ENCODE measurements around the gene RMDN3. TPM values are rescaled to one million over a fixed set of nuclear protein-coding genes. Genes with fewer than 3 reads are reported as not detected.
A peak's percentile ranks its signal among the peaks of the same experiment; 100 is the strongest.

RMDN3 gene
- total RNA-seq, 1 experiment from 2014 or later: 28.3 TPM

- peak overlapping the region; percentile 66 to 91 (median 85); a peak in 5 of 7 replicates for H3K27ac Mint-ChIP-seq
- Histone ChIP-seq H3K4ac (ENCODE audit: low read depth, low read length) (no peak overlapping the region), H3K14ac (ENCODE audit: insufficient read depth, low read length) (no peak overlapping the region), H3K18ac (ENCODE audit: insufficient read length, low read depth, low read length) (no peak overlapping the region), H3K27me3 (ENCODE audit: insufficient read depth, low read length) (no peaks in the 10 kb centered on the region), H3K4me1 (ENCODE audit: insufficient read depth, low read length) (no peaks in the 10 kb centered on the region), H3K9me3 (ENCODE audit: control insufficient read depth, low read depth, low read length) (no peaks in the 10 kb centered on the region), H2BK15ac (ENCODE audit: low read depth, low read length) (no peak overlapping the region), H4K8ac (replicated peaks; ENCODE audit: insufficient read length, low read depth, low read length) (no peak overlapping the region), H3K27ac (ENCODE audit: insufficient read length, low read depth, low read length) (no peak overlapping the region), H3K56ac (ENCODE audit: insufficient read length, low read depth, low read length) (no peak overlapping the region), H4K5ac (ENCODE audit: insufficient read length, low read depth, low read length) (no peak overlapping the region), H2BK20ac (ENCODE audit: low read depth, low read length, poor library complexity, severe bottlenecking) (no peak overlapping the region), H3T11ph (ENCODE audit: low read length) (no peak overlapping the region), H3K23me2 (ENCODE audit: insufficient read length, low read depth, low read length, poor library complexity, severe bottlenecking) (no peaks in the 10 kb centered on the region), H3K9ac (ENCODE audit: extremely low read depth, insufficient read length, low read length) (no peak overlapping the region), H2BK5ac (ENCODE audit: insufficient read length, low read length) (no peak overlapping the region), H3K79me2 (ENCODE audit: insufficient read depth, low read length) (no peaks in the 10 kb centered on the region), H2BK120ac (ENCODE audit: low read depth, low read length, poor library complexity, severe bottlenecking) (no peak overlapping the region), H3K4me2 (ENCODE audit: insufficient read depth, insufficient read length, low read length) (no peak overlapping the region), H3K23ac (ENCODE audit: insufficient read length, low read depth, low read length) (no peak overlapping the region), H4K91ac (ENCODE audit: insufficient read length, low read depth, low read length) (no peak overlapping the region), H2AFZ (ENCODE audit: low read length) (no peak overlapping the region), H2AK5ac (ENCODE audit: insufficient read length, low read length) (no peak overlapping the region), H2BK12ac (ENCODE audit: insufficient read length, low read depth, low read length) (no peak overlapping the region), H3K79me1 (ENCODE audit: insufficient read depth, low read depth, low read length, poor library complexity, severe bottlenecking) (no peaks in the 10 kb centered on the region), H4K20me1 (ENCODE audit: control insufficient read depth, insufficient read depth, insufficient read length) (no peaks in the 10 kb centered on the region)
- no CpG with 5 or more reads among the region's 3 CpGs for WGBS (ENCODE audit: extremely low coverage, insufficient read length, low lambda C conversion rate)
- H3K4me1 Mint-ChIP-seq: peaks cover 0 to 7% of the 10 kb centered on the region in 2 experiments; a peak in 3 of 4 replicates
- H3K36me3 Mint-ChIP-seq (ENCODE audit: insufficient read depth in 1 of 3, low read depth in 3 of 3): peaks cover 39 to 68% (median 64%) of the 10 kb centered on the region in 3 experiments
- TF ChIP-seq, protein P1, sequence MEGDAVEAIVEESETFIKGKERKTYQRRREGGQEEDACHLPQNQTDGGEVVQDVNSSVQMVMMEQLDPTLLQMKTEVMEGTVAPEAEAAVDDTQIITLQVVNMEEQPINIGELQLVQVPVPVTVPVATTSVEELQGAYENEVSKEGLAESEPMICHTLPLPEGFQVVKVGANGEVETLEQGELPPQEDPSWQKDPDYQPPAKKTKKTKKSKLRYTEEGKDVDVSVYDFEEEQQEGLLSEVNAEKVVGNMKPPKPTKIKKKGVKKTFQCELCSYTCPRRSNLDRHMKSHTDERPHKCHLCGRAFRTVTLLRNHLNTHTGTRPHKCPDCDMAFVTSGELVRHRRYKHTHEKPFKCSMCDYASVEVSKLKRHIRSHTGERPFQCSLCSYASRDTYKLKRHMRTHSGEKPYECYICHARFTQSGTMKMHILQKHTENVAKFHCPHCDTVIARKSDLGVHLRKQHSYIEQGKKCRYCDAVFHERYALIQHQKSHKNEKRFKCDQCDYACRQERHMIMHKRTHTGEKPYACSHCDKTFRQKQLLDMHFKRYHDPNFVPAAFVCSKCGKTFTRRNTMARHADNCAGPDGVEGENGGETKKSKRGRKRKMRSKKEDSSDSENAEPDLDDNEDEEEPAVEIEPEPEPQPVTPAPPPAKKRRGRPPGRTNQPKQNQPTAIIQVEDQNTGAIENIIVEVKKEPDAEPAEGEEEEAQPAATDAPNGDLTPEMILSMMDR (conservative IDR thresholded peaks at IDR 0.05): no peak
- H3K27me3 Mint-ChIP-seq (ENCODE audit: low read depth): no peaks in the 10 kb centered on the region
- no peak overlapping the region; a peak in 1 of 5 replicates for H3K4me3 Mint-ChIP-seq
- H3K9me3 Mint-ChIP-seq: no peaks in the 10 kb centered on the region
- DNase-seq: no peak
Observed at GRCh38 chr15:40731034-40731433, 24.0 kb downstream of the RMDN3 start.

Measured in H9 (cell line).